Mucosa of stomach (tissue), 1 donor: ENCODE results near the gene LTBP4.

Experiments
- H3K27me3 ChIP-seq: one replicate; pipeline ENCODE4 v1.7.0; 2013; ENCODE audit warnings: mild to moderate bottlenecking, low read length; ENCODE audit not compliant: control insufficient read depth, insufficient read depth
- H3K36me3 ChIP-seq: one replicate; pipeline ENCODE4 v1.7.0; 2013; ENCODE audit warnings: low read length; ENCODE audit not compliant: control insufficient read depth, insufficient read depth
- H3K4me1 ChIP-seq: one replicate; pipeline ENCODE4 v1.7.0; 2013; ENCODE audit warnings: mild to moderate bottlenecking, low read length; ENCODE audit not compliant: control insufficient read depth, insufficient read depth
- H3K4me3 ChIP-seq: one replicate; pipeline ENCODE4 v1.7.0; 2013; ENCODE audit warnings: low read length
- H3K9ac ChIP-seq: one replicate; pipeline ENCODE4 v1.7.0; 2013; ENCODE audit warnings: mild to moderate bottlenecking, low read length, moderate library complexity
- H3K9me3 ChIP-seq: one replicate; pipeline ENCODE4 v1.7.0; 2013; ENCODE audit warnings: mild to moderate bottlenecking, low read length, moderate library complexity; ENCODE audit not compliant: control insufficient read depth
- donor health status: Pancreatic carcinoma.

The LTBP4 gene

DNA sequence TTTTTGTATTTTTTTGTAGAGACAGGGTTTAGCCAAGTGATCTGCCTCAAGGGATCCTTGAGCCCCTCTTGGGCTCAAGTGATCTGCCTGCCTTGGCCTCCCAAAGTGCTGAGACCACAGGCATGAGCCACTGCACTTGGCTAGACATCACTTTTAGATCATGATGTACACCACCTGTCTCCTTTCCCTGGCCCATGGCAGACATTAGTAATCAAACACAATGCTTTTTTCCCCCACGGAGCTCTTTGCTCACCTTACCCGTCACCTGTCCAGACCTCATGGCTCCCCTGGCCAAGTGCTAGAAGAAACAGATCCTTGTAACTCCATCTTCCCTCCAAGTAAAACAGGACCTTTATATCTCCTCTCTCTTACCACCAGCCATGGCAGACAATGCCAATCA is 70.9 kb downstream of the LTBP4 start:
- no peaks in the 10 kb centered on the region for H3K4me1 ChIP-seq
- no peak overlapping the region for H3K4me3 ChIP-seq
- H3K9me3 ChIP-seq: no peaks in the 10 kb centered on the region
- H3K36me3 ChIP-seq: peaks cover 6% of the 10 kb centered on the region
- H3K27me3 ChIP-seq: no peaks in the 10 kb centered on the region
- H3K9ac ChIP-seq: no peak overlapping the region

DNA sequence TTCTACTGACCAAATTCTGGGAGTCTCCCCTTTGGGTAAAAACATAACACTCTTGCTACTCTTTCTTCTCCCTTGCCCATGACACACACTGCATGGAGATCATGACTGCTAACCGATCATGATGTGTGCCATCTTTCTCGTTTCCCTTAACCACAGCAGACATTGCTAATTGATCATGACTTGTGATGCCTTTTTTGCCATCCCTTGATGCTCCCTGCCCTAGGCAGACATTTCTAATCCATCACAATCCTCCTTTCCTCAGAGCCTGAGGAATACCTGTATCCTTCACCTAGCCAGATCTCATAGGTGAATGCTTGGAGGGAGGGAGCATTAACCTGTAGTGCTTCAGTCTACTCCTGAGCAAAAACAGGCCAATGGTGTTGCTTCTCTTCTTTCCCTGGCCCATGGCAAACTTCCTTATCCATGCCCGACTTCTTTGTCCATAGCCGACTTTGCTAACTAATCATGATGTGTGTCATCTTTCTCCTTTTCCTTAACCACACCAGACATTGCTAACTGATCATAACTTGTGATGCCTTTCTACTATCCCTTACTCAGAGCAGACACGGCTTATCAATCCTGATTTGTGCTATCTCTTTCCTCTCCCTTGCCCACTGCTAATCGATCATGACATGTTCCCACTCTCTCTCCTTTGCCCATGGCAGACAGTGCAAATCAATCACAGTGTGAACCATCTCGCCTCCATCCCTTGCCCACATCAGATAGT is 71.6 kb downstream of the LTBP4 start:
- Histone ChIP-seq H3K36me3 (peaks cover 6% of the 10 kb centered on the region), H3K4me3 (no peak overlapping the region), H3K9me3 (no peaks in the 10 kb centered on the region), H3K9ac (no peak overlapping the region), H3K27me3 (no peaks in the 10 kb centered on the region), H3K4me1 (no peaks in the 10 kb centered on the region)

DNA sequence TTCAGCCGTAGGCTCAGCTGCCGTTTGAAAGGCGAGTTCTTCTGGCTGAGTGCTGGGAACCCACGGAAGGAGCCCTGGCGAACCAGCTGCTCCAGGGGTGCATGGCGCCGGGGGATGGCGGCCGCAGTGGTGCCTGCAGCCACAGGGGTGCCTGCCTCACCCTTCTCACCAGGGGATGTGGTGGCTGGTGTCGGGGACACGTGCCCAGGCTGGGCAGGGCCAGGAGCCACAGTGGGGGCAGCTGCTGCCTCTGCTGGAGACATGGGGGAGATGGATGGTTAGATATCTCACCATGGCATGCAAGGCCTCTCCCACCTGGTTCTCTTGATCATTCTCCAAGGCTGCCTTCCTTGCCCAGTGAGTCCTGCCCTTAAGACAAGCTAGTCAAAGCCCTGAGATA is 72.2 kb downstream of the LTBP4 start:
- Histone ChIP-seq H3K4me1 (no peaks in the 10 kb centered on the region), H3K27me3 (no peaks in the 10 kb centered on the region), H3K9ac (no peak overlapping the region), H3K36me3 (peaks cover 6% of the 10 kb centered on the region), H3K4me3 (no peak overlapping the region), H3K9me3 (no peaks in the 10 kb centered on the region)

DNA sequence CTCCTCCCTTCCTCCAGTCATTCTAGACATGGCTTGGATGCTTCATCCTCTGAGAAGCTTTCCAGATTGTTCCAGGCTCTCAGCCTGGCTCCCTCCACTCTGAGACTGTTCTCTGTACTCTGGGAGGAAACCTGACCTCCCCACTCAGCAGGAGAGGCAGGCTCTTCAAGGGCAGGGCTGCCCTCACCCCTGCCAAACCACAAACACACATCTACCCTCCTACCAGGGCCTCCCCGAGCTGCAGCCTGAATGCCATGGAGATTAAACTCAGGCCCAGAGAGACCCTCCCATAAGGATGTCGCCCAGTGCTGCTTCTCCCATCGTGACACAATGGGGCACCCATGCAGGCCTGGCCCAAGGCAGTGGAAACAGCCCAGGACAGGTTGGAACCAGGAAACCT is 73.1 kb downstream of the LTBP4 start:
- peaks cover 6% of the 10 kb centered on the region for H3K36me3 ChIP-seq
- H3K9me3 ChIP-seq: no peaks in the 10 kb centered on the region
- no peak overlapping the region for H3K9ac ChIP-seq

DNA sequence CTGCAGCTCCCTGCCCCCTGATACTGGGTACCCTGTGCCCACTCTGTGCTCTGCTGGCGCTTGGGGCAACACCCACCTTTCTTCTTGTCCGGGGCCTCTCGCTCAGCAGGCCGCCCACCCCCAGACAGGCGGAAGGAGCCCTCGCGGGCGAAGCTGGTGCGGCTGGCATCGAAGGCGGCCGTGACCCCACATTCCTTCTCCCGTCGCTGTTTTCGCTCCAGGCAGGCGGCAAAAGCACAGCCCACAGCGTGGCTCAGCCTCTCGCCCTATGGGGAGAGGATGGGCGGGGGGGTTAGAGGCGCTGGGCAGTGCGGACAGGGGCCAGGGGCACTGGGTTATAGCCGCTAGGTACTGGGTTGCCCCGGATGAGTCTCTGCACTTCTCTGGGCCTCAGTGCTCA is 76.0 kb downstream of the LTBP4 start:
- Histone ChIP-seq H3K27me3 (no peaks in the 10 kb centered on the region), H3K4me1 (no peaks in the 10 kb centered on the region), H3K36me3 (no peaks in the 10 kb centered on the region), H3K4me3 (no peak overlapping the region), H3K9ac (no peak overlapping the region), H3K9me3 (no peaks in the 10 kb centered on the region)

More for the DNA sequence above, 73.1 kb downstream of the LTBP4 start:
- Histone ChIP-seq H3K27me3 (no peaks in the 10 kb centered on the region), H3K4me1 (no peaks in the 10 kb centered on the region), H3K4me3 (no peak overlapping the region)
